ENCODE measurements around the gene ITPR1.

Gene ITPR1

GRCh38 chr3:4751029-4751501 lies 257.9 kb downstream of the ITPR1 start:
- DNase-seq (ENCODE audit: extremely low spot score), result no peak
- POLR2A ChIA-PET, result interaction anchor here (0.6 kb wide), 1 partner anchor 22 kb away, joined by 3 read pairs; no protein-coding TSS in a partner anchor
- CTCF ChIA-PET, result interaction anchor here (1.0 kb wide), 1 partner anchor 225 kb away, joined by 3 read pairs; no protein-coding TSS in a partner anchor
- TF ChIP-seq NFRKB (IDR thresholded peaks at IDR 0.05) (no peak), ZNF384 (IDR thresholded peaks at IDR 0.05) (no peak), ELF4 (IDR thresholded peaks at IDR 0.05) (no peak), CTBP1 (IDR thresholded peaks at IDR 0.05; ENCODE audit: borderline replicate concordance) (no peak), SP1 (IDR thresholded peaks at IDR 0.05) (no peak)

- DNase-seq (ENCODE audit: extremely low spot score), result no peak
- TF ChIP-seq CTBP1 (IDR thresholded peaks at IDR 0.05; ENCODE audit: borderline replicate concordance) (no peak), LEF1 (IDR thresholded peaks at IDR 0.05; ENCODE audit: borderline replicate concordance) (no peak), SUZ12 (IDR thresholded peaks at IDR 0.05) (no peak), NFRKB (IDR thresholded peaks at IDR 0.05) (no peak), SP1 (IDR thresholded peaks at IDR 0.05) (no peak), L3MBTL2 (conservative IDR thresholded peaks at IDR 0.05) (no peak), BHLHE40 (IDR thresholded peaks at IDR 0.05; ENCODE audit: borderline replicate concordance) (no peak), HDGF (IDR thresholded peaks at IDR 0.05; ENCODE audit: borderline replicate concordance) (no peak), PKNOX1 (IDR thresholded peaks at IDR 0.05) (no peak), ZNF384 (IDR thresholded peaks at IDR 0.05) (no peak), TARDBP (IDR thresholded peaks at IDR 0.05) (no peak), FOXK2 (IDR thresholded peaks at IDR 0.05) (no peak), ARNT (IDR thresholded peaks at IDR 0.05) (no peak), FOXM1 (IDR thresholded peaks at IDR 0.05; ENCODE audit: borderline replicate concordance) (no peak), FOXA1 (IDR thresholded peaks at IDR 0.05) (no peak)
- ChIA-PET POLR2A (no interaction called here), CTCF (interaction anchor here (1.3 kb wide), 1 partner anchor 40 kb away, joined by 3 read pairs; no protein-coding TSS in a partner anchor)
Observed at GRCh38 chr3:4751502-4752101, 258.5 kb downstream of the ITPR1 start.

- TF ChIP-seq SUZ12 (IDR thresholded peaks at IDR 0.05) (no peak), FOXA1 (IDR thresholded peaks at IDR 0.05) (no peak), PKNOX1 (IDR thresholded peaks at IDR 0.05) (no peak), ZNF384 (IDR thresholded peaks at IDR 0.05) (no peak), CTBP1 (IDR thresholded peaks at IDR 0.05; ENCODE audit: borderline replicate concordance) (no peak), LEF1 (IDR thresholded peaks at IDR 0.05; ENCODE audit: borderline replicate concordance) (no peak), HDGF (IDR thresholded peaks at IDR 0.05; ENCODE audit: borderline replicate concordance) (no peak), SP1 (IDR thresholded peaks at IDR 0.05) (no peak), ELF4 (IDR thresholded peaks at IDR 0.05) (no peak), TARDBP (IDR thresholded peaks at IDR 0.05) (no peak), NFRKB (IDR thresholded peaks at IDR 0.05) (no peak), L3MBTL2 (conservative IDR thresholded peaks at IDR 0.05) (no peak), FOXM1 (IDR thresholded peaks at IDR 0.05; ENCODE audit: borderline replicate concordance) (no peak), FOXK2 (IDR thresholded peaks at IDR 0.05) (no peak), ARNT (IDR thresholded peaks at IDR 0.05) (no peak), BHLHE40 (IDR thresholded peaks at IDR 0.05; ENCODE audit: borderline replicate concordance) (no peak)
- no peak for DNase-seq (ENCODE audit: extremely low spot score)
- POLR2A ChIA-PET, result no interaction called here
- CTCF ChIA-PET, result interaction anchor here (1.3 kb wide), 2 partner anchors 12 to 41 kb away, joined by 3 read pairs; no protein-coding TSS in a partner anchor
Observed at GRCh38 chr3:4752201-4753072, 259.3 kb downstream of the ITPR1 start.

GRCh38 chr3:4753073-4753691 lies 260.0 kb downstream of the ITPR1 start:
- DNase-seq (ENCODE audit: extremely low spot score), result no peak
- ChIA-PET CTCF (interaction anchor here (1.3 kb wide), 1 partner anchor 12 kb away, joined by 3 read pairs; no protein-coding TSS in a partner anchor), POLR2A (no interaction called here)
- no peak for TF ChIP-seq HDGF (IDR thresholded peaks at IDR 0.05; ENCODE audit: borderline replicate concordance)
- TF ChIP-seq ELF4 (IDR thresholded peaks at IDR 0.05), result no peak
- no peak for TF ChIP-seq FOXA1 (IDR thresholded peaks at IDR 0.05)

- POLR2A ChIA-PET, result no interaction called here
- DNase-seq (ENCODE audit: extremely low spot score), result no peak
- CTCF ChIA-PET, result no interaction called here
- TF ChIP-seq SUZ12 (IDR thresholded peaks at IDR 0.05) (no peak), ELF4 (IDR thresholded peaks at IDR 0.05) (no peak)
Observed at GRCh38 chr3:4754180-4755086, 261.3 kb downstream of the ITPR1 start.

- no peak for TF ChIP-seq L3MBTL2 (conservative IDR thresholded peaks at IDR 0.05)
- TF ChIP-seq HDGF (IDR thresholded peaks at IDR 0.05; ENCODE audit: borderline replicate concordance), result no peak
- TF ChIP-seq FOXA1 (IDR thresholded peaks at IDR 0.05), result no peak
- TF ChIP-seq SUZ12 (IDR thresholded peaks at IDR 0.05), result no peak
- no peak for TF ChIP-seq ZNF384 (IDR thresholded peaks at IDR 0.05)
- no peak for TF ChIP-seq LEF1 (IDR thresholded peaks at IDR 0.05; ENCODE audit: borderline replicate concordance)
- TF ChIP-seq ELF4 (IDR thresholded peaks at IDR 0.05), result no peak
- TF ChIP-seq BHLHE40 (IDR thresholded peaks at IDR 0.05; ENCODE audit: borderline replicate concordance), result no peak
- TF ChIP-seq FOXM1 (IDR thresholded peaks at IDR 0.05; ENCODE audit: borderline replicate concordance), result no peak
- no peak for TF ChIP-seq CTBP1 (IDR thresholded peaks at IDR 0.05; ENCODE audit: borderline replicate concordance)
- TF ChIP-seq NFRKB (IDR thresholded peaks at IDR 0.05), result no peak
- no peak for TF ChIP-seq PKNOX1 (IDR thresholded peaks at IDR 0.05)
- no peak for TF ChIP-seq FOXK2 (IDR thresholded peaks at IDR 0.05)
- no peak for TF ChIP-seq SP1 (IDR thresholded peaks at IDR 0.05)
- TF ChIP-seq TARDBP (IDR thresholded peaks at IDR 0.05), result no peak
- no peak for TF ChIP-seq ARNT (IDR thresholded peaks at IDR 0.05)
- DNase-seq (ENCODE audit: extremely low spot score), result no peak
- POLR2A ChIA-PET, result no interaction called here
- CTCF ChIA-PET, result no interaction called here
Observed at GRCh38 chr3:4755566-4755965, 262.4 kb downstream of the ITPR1 start.

All from HEK293T (cell line).